Mucosa of stomach (tissue), 1 donor: Measurements from ENCODE around the gene TGFBRAP1.
"Not testable (repeated sequence)": the region's sequence is repeated elsewhere in the genome, so short reads cannot be mapped to it uniquely, and the experiment has no call there.

Source experiments
- H3K27me3 ChIP-seq: one replicate; pipeline ENCODE4 v1.7.0; 2013; ENCODE audit warnings: mild to moderate bottlenecking, low read length; ENCODE audit not compliant: control insufficient read depth, insufficient read depth
- H3K36me3 ChIP-seq: one replicate; pipeline ENCODE4 v1.7.0; 2013; ENCODE audit warnings: low read length; ENCODE audit not compliant: control insufficient read depth, insufficient read depth
- H3K4me1 ChIP-seq: one replicate; pipeline ENCODE4 v1.7.0; 2013; ENCODE audit warnings: mild to moderate bottlenecking, low read length; ENCODE audit not compliant: control insufficient read depth, insufficient read depth
- H3K4me3 ChIP-seq: one replicate; pipeline ENCODE4 v1.7.0; 2013; ENCODE audit warnings: low read length
- H3K9ac ChIP-seq: one replicate; pipeline ENCODE4 v1.7.0; 2013; ENCODE audit warnings: mild to moderate bottlenecking, low read length, moderate library complexity
- H3K9me3 ChIP-seq: one replicate; pipeline ENCODE4 v1.7.0; 2013; ENCODE audit warnings: mild to moderate bottlenecking, low read length, moderate library complexity; ENCODE audit not compliant: control insufficient read depth
- donor health status: Pancreatic carcinoma.

Gene TGFBRAP1

DNA sequence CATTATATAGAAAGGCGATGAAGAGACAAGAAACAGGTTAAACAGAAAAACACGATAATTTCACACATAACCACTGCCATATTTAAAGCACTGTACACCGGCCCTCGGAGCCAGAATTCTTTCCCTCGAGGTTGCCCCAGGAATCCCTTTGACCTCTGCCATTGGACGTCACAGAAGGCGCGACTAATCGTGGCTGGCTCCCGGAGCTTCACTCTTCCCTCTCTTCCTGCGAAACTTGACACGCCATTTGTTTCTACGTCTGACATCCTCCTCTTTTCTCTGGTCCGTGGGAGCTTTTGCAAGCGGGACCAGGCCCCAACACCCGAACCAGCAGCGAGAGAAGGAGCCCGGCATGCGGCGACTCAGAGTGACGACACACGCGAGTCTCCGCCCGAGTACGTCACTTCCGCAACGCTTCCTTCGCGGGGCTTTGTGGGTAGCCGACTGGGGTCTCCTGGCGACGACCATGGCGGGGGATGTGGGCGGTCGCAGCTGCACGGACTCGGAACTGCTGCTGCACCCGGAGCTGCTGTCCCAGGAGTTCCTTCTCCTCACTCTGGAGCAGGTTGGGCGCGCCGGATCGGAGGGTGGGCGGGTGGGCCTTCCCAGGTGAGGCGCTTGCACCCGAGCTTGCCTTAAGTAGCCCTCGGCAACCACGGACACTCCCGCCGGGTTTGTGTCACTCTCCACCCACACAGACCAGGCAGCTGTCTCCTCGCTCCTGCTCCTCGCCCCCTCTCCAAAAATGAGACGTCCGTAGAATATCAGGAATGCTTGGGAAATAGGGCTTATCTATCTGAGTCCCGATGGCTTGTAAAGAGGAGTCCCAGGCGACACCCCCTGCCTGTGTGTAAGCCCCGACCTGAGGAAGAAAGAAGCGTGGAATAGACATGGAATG lies 7.8 kb upstream of the TGFBRAP1 start, which contains the start of gene C2orf49:
C2orf49 (plus strand) TSS at position 419 of the 898 bp plus-strand sequence; CDS start at position 467, 48 bp downstream.
- Histone ChIP-seq H3K9me3 (no peaks in the 10 kb centered on the region), H3K4me1 (peaks cover 4% of the 10 kb centered on the region), H3K4me3 (peak within 1 kb of the TSS; percentile 63), H3K27me3 (no peaks in the 10 kb centered on the region), H3K9ac (peak within 1 kb of the TSS; percentile 89), H3K36me3 (no peaks in the 10 kb centered on the region)

DNA sequence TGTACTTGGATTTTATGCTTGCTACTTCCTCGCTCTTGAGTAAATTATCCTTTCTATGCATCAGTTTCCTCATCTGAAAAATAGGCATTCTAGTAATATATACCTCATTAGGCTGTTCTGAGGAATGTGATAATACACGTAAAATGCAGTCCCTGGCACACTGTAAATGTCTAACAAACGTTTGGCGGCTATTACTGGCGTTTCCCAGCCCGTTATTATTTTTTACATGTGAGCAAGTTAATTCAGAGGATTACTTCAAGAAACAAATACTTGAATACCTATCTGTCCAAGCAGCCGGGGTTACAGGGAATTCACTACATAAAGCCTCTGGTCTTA lies 7.2 kb upstream of the TGFBRAP1 start:
- peaks cover 4% of the 10 kb centered on the region for H3K4me1 ChIP-seq
- H3K9ac ChIP-seq, result peak overlapping the region; percentile 89
- no peaks in the 10 kb centered on the region for H3K27me3 ChIP-seq
- no peaks in the 10 kb centered on the region for H3K36me3 ChIP-seq
- H3K9me3 ChIP-seq, result no peaks in the 10 kb centered on the region
- H3K4me3 ChIP-seq, result peak overlapping the region; percentile 52

- no peak overlapping the region for H3K9ac ChIP-seq
- H3K36me3 ChIP-seq, result no peaks in the 10 kb centered on the region
- H3K27me3 ChIP-seq, result no peaks in the 10 kb centered on the region
- H3K4me3 ChIP-seq, result no peak overlapping the region
- H3K9me3 ChIP-seq, result no peaks in the 10 kb centered on the region
- peaks cover 8% of the 10 kb centered on the region for H3K4me1 ChIP-seq
These were observed 5.9 kb upstream of the TGFBRAP1 start for GRCh38 chr2:105335469-105335868.

- H3K4me3 ChIP-seq, result no peak overlapping the region
- peaks cover 13% of the 10 kb centered on the region for H3K4me1 ChIP-seq
- H3K27me3 ChIP-seq, result no peaks in the 10 kb centered on the region
- H3K9ac ChIP-seq, result no peak overlapping the region
- H3K36me3 ChIP-seq, result no peaks in the 10 kb centered on the region
- H3K9me3 ChIP-seq, result no peaks in the 10 kb centered on the region
These were observed 4.7 kb upstream of the TGFBRAP1 start for GRCh38 chr2:105334211-105334610.

DNA sequence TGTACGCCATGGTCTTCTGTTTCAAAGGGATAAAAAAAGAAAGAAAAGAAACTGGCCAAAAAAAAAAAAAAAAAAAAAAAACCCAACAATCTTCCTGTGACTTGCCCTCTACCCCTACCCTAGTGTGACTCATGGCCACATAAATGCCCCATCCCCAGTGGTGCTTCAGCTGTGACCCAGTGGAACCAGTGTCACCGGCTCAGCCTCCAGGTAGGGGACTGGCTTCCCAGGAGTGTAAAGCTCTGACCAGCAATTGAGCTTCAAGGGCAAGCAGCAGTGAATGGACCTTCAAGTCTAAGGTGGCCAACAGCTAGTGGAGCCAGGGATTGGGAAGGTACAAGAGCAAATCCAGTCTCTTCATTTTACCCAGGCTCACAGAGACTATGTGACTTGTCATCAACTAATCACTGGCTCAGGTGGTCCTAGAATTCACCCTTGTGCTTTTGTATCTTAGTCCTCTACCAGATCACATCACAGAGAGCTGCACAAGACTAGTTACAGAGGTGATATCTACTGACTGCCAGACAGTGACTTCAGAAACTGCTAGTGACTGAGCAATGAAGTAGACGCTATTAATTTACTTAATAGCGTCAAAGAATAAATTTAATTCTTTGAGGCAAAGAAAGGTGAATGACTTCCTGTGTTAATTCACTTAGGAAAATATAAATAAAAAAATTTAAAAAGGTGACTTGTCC lies 1.3 kb upstream of the TGFBRAP1 start:
- H3K4me3 ChIP-seq, result no peak overlapping the region
- no peaks in the 10 kb centered on the region for H3K36me3 ChIP-seq
- peaks cover 20% of the 10 kb centered on the region for H3K4me1 ChIP-seq
- no peaks in the 10 kb centered on the region for H3K27me3 ChIP-seq
- H3K9me3 ChIP-seq, result no peaks in the 10 kb centered on the region
- peak overlapping the region; percentile 84 for H3K9ac ChIP-seq

DNA sequence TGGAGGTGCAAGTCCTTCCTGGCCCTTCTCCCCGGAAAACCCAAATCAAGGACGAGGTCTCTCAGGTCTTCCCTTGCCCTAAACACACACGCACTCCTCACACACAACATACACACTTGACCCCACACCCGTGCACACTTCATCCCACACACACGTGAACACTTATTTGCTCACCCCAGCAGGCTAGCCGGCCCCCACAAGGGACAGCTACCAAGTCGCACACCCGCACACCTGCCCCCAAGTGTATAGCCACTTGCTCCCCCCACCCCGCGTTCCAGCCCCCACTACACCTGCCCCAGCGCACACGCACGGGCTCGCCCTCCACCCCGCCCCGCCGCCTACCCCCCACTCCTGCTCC lies 359 bp downstream of the TGFBRAP1 start:
- Histone ChIP-seq H3K36me3 (no peaks in the 10 kb centered on the region), H3K4me1 (peaks cover 20% of the 10 kb centered on the region), H3K4me3 (peak overlapping the region; percentile 68), H3K27me3 (no peaks in the 10 kb centered on the region), H3K9me3 (no peaks in the 10 kb centered on the region), H3K9ac (peak overlapping the region; percentile 68)

GRCh38 chr2:105328281-105329196 lies 996 bp downstream of the TGFBRAP1 start:
- Histone ChIP-seq H3K4me1 (peaks cover 20% of the 10 kb centered on the region), H3K27me3 (no peaks in the 10 kb centered on the region), H3K9me3 (no peaks in the 10 kb centered on the region), H3K4me3 (peak overlapping the region; percentile 68), H3K9ac (peak overlapping the region; percentile 68), H3K36me3 (no peaks in the 10 kb centered on the region)

- Histone ChIP-seq H3K27me3 (no peaks in the 10 kb centered on the region), H3K4me1 (peaks cover 20% of the 10 kb centered on the region), H3K9me3 (no peaks in the 10 kb centered on the region), H3K36me3 (no peaks in the 10 kb centered on the region), H3K4me3 (no peak overlapping the region), H3K9ac (no peak overlapping the region)
These were observed 1.8 kb downstream of the TGFBRAP1 start for GRCh38 chr2:105327690-105328089.

GRCh38 chr2:105327271-105327670 lies 2.3 kb downstream of the TGFBRAP1 start:
- H3K9me3 ChIP-seq, H3K36me3 ChIP-seq: not testable (repeated sequence)
- peaks cover 20% of the 10 kb centered on the region for H3K4me1 ChIP-seq

GRCh38 chr2:105325389-105325963 lies 4.1 kb downstream of the TGFBRAP1 start:
- Histone ChIP-seq H3K9me3 (no peaks in the 10 kb centered on the region), H3K4me1 (peaks cover 16% of the 10 kb centered on the region), H3K27me3 (no peaks in the 10 kb centered on the region), H3K9ac (no peak overlapping the region), H3K4me3 (no peak overlapping the region), H3K36me3 (no peaks in the 10 kb centered on the region)

More at GRCh38 chr2:105327271-105327670, 2.3 kb downstream of the TGFBRAP1 start:
- not testable (repeated sequence) for H3K27me3 ChIP-seq, H3K4me3 ChIP-seq, H3K9ac ChIP-seq

DNA sequence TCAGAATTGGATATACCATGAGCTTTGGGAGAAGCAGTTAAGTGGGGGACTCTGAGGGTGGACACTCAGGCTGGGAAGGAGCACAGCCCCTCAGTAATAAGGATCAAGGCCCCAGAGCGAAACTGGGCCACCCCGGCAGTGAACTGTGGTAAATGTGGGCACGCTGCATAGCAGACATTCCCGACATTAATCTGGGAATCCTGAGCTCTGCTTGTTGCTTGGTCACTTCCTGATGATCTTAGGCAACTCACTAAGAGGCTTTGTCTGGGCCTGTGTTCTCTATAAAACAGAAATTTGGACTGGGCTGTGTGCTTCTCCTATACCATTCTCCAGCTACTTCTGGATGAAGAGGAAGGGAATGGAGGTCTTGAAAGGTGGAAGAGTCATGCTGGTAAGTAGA lies 4.8 kb downstream of the TGFBRAP1 start:
- Histone ChIP-seq H3K4me3 (no peak overlapping the region), H3K9ac (no peak overlapping the region), H3K36me3 (no peaks in the 10 kb centered on the region), H3K27me3 (no peaks in the 10 kb centered on the region), H3K9me3 (no peaks in the 10 kb centered on the region), H3K4me1 (peaks cover 16% of the 10 kb centered on the region)
